Stimulated activated CD8-positive, alpha-beta memory T cell treated with anti-CD3 and anti-CD28 coated beads, Interleukin-15, amount 100 ng/mL, for 48 hours (primary cell): ENCODE measurements around the gene ACSS1.
"Not testable (repeated sequence)": the region's sequence is repeated elsewhere in the genome, so short reads cannot be mapped to it uniquely, and the experiment has no call there.

Source experiments
- DNase-seq, 2 donors: peaks; one replicate each; pipeline ENCODE4 v3.0.0-alpha.2; 2020; ENCODE audit warnings: low read depth in 2 of 2

Gene ACSS1

GRCh38 chr20:25011261-25011660 is 46.7 kb downstream of the ACSS1 start:
- DNase-seq: no peak

GRCh38 chr20:25009218-25010145 is 48.5 kb downstream of the ACSS1 start:
- no peak for DNase-seq

GRCh38 chr20:25008388-25009217 is 49.3 kb downstream of the ACSS1 start:
- no peak for DNase-seq

- no peak for DNase-seq
Measured at GRCh38 chr20:25007491-25008305, 50.2 kb downstream of the ACSS1 start.

GRCh38 chr20:25006431-25007167 is 51.3 kb downstream of the ACSS1 start:
- DNase-seq: no peak

GRCh38 chr20:25005661-25006060 is 52.3 kb downstream of the ACSS1 start:
- no peak for DNase-seq

GRCh38 chr20:25005220-25005619 is 52.7 kb downstream of the ACSS1 start:
- no peak for DNase-seq

- DNase-seq: no peak
Measured at GRCh38 chr20:25003002-25003401, 54.9 kb downstream of the ACSS1 start.

- DNase-seq: not testable (repeated sequence)
Measured at GRCh38 chr20:25001323-25001722, 56.6 kb downstream of the ACSS1 start.

- no peak for DNase-seq
Measured at GRCh38 chr20:25000268-25000801, 57.6 kb downstream of the ACSS1 start.

GRCh38 chr20:24999568-24999967 is 58.4 kb downstream of the ACSS1 start:
- no peak for DNase-seq

GRCh38 chr20:24998631-24999445 is 59.1 kb downstream of the ACSS1 start:
- no peak for DNase-seq

- DNase-seq: no peak
Measured at GRCh38 chr20:24998121-24998520, 59.8 kb downstream of the ACSS1 start.

- DNase-seq: no peak
Measured at GRCh38 chr20:24996449-24997377, 61.2 kb downstream of the ACSS1 start.

- DNase-seq: no peak
Measured at GRCh38 chr20:24995741-24996448, 62.0 kb downstream of the ACSS1 start.

- DNase-seq: peak; percentile 58 to 59
Measured at GRCh38 chr20:24994470-24995368, 63.2 kb downstream of the ACSS1 start.

- no peak for DNase-seq
Measured at GRCh38 chr20:24994186-24994465, 63.8 kb downstream of the ACSS1 start.
